ENCODE data around the gene SIPA1L3. TPM values are rescaled to one million over a fixed set of nuclear protein-coding genes. Genes with fewer than 3 reads are reported as not detected.

SIPA1L3 gene
- total RNA-seq, 1 experiment from 2014 or later, result 66.3 TPM

DNA sequence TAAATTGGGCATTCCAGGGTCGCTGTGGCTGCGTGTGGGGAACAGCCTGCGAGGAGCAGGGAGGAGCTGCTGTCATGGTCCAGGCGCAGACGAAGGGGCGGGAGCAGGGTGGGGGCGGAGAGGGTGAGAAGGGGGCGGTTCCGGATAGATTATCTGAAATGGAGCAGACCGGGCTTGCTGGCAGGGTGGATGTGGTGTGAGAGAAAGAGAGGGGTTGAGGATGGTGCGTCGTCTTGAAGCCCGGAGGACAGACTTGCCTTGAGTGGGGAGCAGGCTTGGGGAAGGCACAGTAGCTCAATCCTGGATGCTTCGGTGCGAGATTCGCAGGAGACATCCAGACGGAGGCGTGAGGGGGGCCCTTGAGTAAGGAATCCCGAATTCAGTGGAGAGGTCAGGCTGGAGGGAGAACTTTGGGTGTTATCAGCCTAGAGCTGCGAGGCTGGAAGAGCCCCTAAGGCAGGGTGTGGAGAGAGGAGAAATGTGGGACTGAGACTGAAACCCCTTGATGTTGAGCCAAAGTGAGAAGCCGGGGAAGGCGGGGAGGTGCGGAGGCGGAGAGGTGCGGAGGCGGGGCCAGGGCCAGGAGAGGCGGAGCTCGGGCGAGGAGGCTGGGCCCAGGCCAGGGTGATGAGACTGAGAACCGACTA lies 276.4 kb downstream of the SIPA1L3 start:
- TSS peak; percentile 69 for BruUV-seq (replicated peaks)
- ATAC-seq (peak; percentile 64; the same call in 1 of the 2 replicates), DNase-seq (ENCODE audit: low read depth, low spot score) (no peak)
- CTCF ChIA-PET, result no interaction called here
- Histone ChIP-seq H3K4me3 (ENCODE audit: low read depth in 2 of 2, low read length in 2 of 2) (no peak overlapping the region), H3K27me3 (ENCODE audit: control insufficient read depth, insufficient read depth, low read length) (no peaks in the 10 kb centered on the region), H3K27ac (ENCODE audit: low read length) (no peak overlapping the region), H3K36me3 (ENCODE audit: control insufficient read depth, insufficient read depth, low read length) (no peaks in the 10 kb centered on the region), H3K9me3 (ENCODE audit: control insufficient read depth, insufficient read depth, low read depth, low read length) (no peaks in the 10 kb centered on the region), H3K4me1 (ENCODE audit: control insufficient read depth, insufficient read depth, low read length) (no peaks in the 10 kb centered on the region)
- TF ChIP-seq SIN3A (IDR thresholded peaks at IDR 0.05; ENCODE audit: borderline replicate concordance, insufficient read depth, low read depth, low read length), result no peak
- no peak for TF ChIP-seq TCF7L2 (IDR thresholded peaks at IDR 0.05; ENCODE audit: low read depth, low read length)
- TF ChIP-seq, protein P1, sequence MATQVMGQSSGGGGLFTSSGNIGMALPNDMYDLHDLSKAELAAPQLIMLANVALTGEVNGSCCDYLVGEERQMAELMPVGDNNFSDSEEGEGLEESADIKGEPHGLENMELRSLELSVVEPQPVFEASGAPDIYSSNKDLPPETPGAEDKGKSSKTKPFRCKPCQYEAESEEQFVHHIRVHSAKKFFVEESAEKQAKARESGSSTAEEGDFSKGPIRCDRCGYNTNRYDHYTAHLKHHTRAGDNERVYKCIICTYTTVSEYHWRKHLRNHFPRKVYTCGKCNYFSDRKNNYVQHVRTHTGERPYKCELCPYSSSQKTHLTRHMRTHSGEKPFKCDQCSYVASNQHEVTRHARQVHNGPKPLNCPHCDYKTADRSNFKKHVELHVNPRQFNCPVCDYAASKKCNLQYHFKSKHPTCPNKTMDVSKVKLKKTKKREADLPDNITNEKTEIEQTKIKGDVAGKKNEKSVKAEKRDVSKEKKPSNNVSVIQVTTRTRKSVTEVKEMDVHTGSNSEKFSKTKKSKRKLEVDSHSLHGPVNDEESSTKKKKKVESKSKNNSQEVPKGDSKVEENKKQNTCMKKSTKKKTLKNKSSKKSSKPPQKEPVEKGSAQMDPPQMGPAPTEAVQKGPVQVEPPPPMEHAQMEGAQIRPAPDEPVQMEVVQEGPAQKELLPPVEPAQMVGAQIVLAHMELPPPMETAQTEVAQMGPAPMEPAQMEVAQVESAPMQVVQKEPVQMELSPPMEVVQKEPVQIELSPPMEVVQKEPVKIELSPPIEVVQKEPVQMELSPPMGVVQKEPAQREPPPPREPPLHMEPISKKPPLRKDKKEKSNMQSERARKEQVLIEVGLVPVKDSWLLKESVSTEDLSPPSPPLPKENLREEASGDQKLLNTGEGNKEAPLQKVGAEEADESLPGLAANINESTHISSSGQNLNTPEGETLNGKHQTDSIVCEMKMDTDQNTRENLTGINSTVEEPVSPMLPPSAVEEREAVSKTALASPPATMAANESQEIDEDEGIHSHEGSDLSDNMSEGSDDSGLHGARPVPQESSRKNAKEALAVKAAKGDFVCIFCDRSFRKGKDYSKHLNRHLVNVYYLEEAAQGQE (IDR thresholded peaks at IDR 0.05; ENCODE audit: insufficient read depth in 1 of 2, low read depth in 2 of 2, low read length in 1 of 2), result no peak
- TF ChIP-seq, protein P2, sequence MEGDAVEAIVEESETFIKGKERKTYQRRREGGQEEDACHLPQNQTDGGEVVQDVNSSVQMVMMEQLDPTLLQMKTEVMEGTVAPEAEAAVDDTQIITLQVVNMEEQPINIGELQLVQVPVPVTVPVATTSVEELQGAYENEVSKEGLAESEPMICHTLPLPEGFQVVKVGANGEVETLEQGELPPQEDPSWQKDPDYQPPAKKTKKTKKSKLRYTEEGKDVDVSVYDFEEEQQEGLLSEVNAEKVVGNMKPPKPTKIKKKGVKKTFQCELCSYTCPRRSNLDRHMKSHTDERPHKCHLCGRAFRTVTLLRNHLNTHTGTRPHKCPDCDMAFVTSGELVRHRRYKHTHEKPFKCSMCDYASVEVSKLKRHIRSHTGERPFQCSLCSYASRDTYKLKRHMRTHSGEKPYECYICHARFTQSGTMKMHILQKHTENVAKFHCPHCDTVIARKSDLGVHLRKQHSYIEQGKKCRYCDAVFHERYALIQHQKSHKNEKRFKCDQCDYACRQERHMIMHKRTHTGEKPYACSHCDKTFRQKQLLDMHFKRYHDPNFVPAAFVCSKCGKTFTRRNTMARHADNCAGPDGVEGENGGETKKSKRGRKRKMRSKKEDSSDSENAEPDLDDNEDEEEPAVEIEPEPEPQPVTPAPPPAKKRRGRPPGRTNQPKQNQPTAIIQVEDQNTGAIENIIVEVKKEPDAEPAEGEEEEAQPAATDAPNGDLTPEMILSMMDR (IDR thresholded peaks at IDR 0.05), result no peak
- intact Hi-C loops (cut with micrococcal nuclease; ENCODE audit: unreplicated experiment) (no loop called here), in situ Hi-C loops (cut with HindIII; ENCODE audit: low pct_unique_long_range_greater_than_20kb, low sequenced_read_pairs) (no loop called here)
- POLR2A ChIA-PET, result no interaction called here

DNA sequence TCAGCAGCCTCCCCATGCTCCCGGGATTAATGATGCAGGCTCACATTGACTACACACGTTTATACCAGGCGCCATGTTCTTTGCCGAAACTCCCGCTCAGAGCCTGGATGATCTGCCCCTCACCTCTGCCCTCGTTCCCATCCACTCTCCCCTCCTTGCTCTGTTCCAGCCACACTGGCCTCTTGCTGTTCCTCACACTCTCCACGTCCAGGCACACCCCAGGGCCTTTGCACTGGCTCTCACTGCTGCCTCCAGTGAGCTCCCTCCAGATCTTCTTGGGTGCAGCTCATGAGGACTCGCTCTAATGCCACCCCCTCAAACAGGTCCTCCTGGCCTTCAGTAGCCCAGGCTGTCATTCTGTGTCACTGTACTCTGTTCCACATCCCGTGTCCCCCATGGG lies 277.8 kb downstream of the SIPA1L3 start:
- no peaks in the 10 kb centered on the region for H3K27me3 ChIP-seq (ENCODE audit: control insufficient read depth, insufficient read depth, low read length)
- ATAC-seq (0 out of 2 replicates have a peak, but pooled peaks have one; percentile 34), DNase-seq (ENCODE audit: low read depth, low spot score) (no peak)
- POLR2A ChIA-PET, result no interaction called here
- H3K9me3 ChIP-seq (ENCODE audit: control insufficient read depth, insufficient read depth, low read depth, low read length), result no peaks in the 10 kb centered on the region
- H3K4me1 ChIP-seq (ENCODE audit: control insufficient read depth, insufficient read depth, low read length), result no peaks in the 10 kb centered on the region
- in situ Hi-C loops (cut with HindIII; ENCODE audit: low pct_unique_long_range_greater_than_20kb, low sequenced_read_pairs), result no loop called here
- no peaks in the 10 kb centered on the region for H3K36me3 ChIP-seq (ENCODE audit: control insufficient read depth, insufficient read depth, low read length)
- CTCF ChIA-PET, result interaction anchor here (0.9 kb wide), 1 partner anchor 43 kb away, joined by 3 read pairs; no protein-coding TSS in a partner anchor
- no peak overlapping the region for H3K27ac ChIP-seq (ENCODE audit: low read length)
- intact Hi-C loops (cut with micrococcal nuclease; ENCODE audit: unreplicated experiment), result no loop called here
- H3K4me3 ChIP-seq (ENCODE audit: low read depth in 2 of 2, low read length in 2 of 2), result no peak overlapping the region
- TF ChIP-seq TCF7L2 (IDR thresholded peaks at IDR 0.05; ENCODE audit: low read depth, low read length), result no peak
- no peak for TF ChIP-seq POLR2AphosphoS5 (IDR thresholded peaks at IDR 0.05; ENCODE audit: low read depth, low read length)
- no peak for TF ChIP-seq SIN3A (IDR thresholded peaks at IDR 0.05; ENCODE audit: borderline replicate concordance, insufficient read depth, low read depth, low read length)
- TF ChIP-seq, protein P1 (IDR thresholded peaks at IDR 0.05; ENCODE audit: insufficient read depth in 1 of 2, low read depth in 2 of 2, low read length in 1 of 2), result no peak
- TF ChIP-seq, protein P2 (IDR thresholded peaks at IDR 0.05), result no peak
- BruUV-seq (replicated peaks), result no TSS peak

All from Panc1 (cell line).